GM06990 (cell line): Measurements from ENCODE around the gene PNPLA7.

ENCODE experiments used
- DNase-seq: peaks from one replicate; pipeline ENCODE4 v3.0.0-alpha.2; 2011; ENCODE audit not compliant: insufficient read length; ENCODE audit errors: extremely low read depth
- H3K27me3 ChIP-seq: replicated peaks from 2 replicates; pipeline ENCODE4 v1.6.0; 2011; ENCODE audit warnings: low read length; ENCODE audit not compliant: control insufficient read depth, insufficient read depth
- H3K36me3 ChIP-seq: 2 replicates; pipeline ENCODE4 v1.5.1; 2011; ENCODE audit warnings: low read length; ENCODE audit not compliant: control insufficient read depth, insufficient read depth
- H3K4me3 ChIP-seq: replicated peaks from 2 replicates; pipeline ENCODE4 v1.5.1; 2011; ENCODE audit warnings: low read depth, mild to moderate bottlenecking, control low read depth, low read length
- TF ChIP-seq, protein P1 (sequence below): IDR thresholded peaks from 2 replicates; pipeline ENCODE4 v1.5.1; 2011; ENCODE audit warnings: low read length, control low read depth, mild to moderate bottlenecking, inconsistent platforms; ENCODE audit not compliant: insufficient read depth, poor library complexity, severe bottlenecking

The PNPLA7 gene

GRCh38 chr9:137431416-137431931 is 118.7 kb downstream of the PNPLA7 start:
- peak; percentile 6 for DNase-seq
- H3K27me3 ChIP-seq = no peaks in the 10 kb centered on the region; the same call in 1 of the 2 replicates
- H3K36me3 ChIP-seq = no peaks in the 10 kb centered on the region
- TF ChIP-seq, protein P1, sequence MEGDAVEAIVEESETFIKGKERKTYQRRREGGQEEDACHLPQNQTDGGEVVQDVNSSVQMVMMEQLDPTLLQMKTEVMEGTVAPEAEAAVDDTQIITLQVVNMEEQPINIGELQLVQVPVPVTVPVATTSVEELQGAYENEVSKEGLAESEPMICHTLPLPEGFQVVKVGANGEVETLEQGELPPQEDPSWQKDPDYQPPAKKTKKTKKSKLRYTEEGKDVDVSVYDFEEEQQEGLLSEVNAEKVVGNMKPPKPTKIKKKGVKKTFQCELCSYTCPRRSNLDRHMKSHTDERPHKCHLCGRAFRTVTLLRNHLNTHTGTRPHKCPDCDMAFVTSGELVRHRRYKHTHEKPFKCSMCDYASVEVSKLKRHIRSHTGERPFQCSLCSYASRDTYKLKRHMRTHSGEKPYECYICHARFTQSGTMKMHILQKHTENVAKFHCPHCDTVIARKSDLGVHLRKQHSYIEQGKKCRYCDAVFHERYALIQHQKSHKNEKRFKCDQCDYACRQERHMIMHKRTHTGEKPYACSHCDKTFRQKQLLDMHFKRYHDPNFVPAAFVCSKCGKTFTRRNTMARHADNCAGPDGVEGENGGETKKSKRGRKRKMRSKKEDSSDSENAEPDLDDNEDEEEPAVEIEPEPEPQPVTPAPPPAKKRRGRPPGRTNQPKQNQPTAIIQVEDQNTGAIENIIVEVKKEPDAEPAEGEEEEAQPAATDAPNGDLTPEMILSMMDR = no peak
- no peak overlapping the region for H3K4me3 ChIP-seq

DNA sequence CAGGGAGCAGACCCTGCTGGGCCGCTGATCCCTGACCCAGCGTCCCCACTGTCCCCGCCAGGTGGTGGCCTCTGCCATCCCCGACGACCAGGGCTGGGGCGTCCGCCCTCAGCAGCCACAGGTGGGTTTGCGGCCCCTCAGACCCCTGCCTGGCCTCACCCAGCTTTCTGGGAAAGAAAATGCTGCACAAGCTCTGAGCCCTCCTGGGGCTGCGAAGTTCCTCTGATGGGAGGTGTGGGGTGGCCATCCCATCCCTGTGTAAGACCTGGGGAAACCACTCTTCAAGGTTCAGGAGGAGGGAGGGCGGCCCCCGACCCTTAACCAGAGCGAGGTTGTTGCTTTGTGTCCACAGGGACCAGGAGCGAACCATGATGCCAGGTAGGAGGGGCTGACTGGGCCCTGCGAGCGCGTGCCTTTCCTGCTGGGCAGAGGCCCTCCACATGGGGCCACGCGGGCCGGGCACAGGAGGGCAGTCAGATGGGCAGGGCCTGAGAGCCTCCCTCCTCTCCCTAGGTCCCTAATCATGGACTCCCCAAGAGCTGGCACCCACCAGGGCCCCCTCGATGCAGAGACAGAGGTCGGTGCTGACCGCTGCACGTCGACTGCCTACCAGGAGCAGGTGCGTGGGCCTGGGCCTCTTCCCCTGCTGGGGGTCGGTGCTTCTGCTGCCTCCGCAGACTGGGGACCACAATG is 119.3 kb downstream of the PNPLA7 start:
- TF ChIP-seq, protein P1 = no peak
- no peaks in the 10 kb centered on the region; the same call in 1 of the 2 replicates for H3K27me3 ChIP-seq
- DNase-seq = peak; percentile 14
- H3K36me3 ChIP-seq = no peaks in the 10 kb centered on the region
- no peak overlapping the region for H3K4me3 ChIP-seq

GRCh38 chr9:137429974-137430722 is 120.1 kb downstream of the PNPLA7 start:
- no peaks in the 10 kb centered on the region for H3K36me3 ChIP-seq
- TF ChIP-seq, protein P1 = no peak
- DNase-seq = peak; percentile 78
- H3K27me3 ChIP-seq = no peaks in the 10 kb centered on the region; the same call in 1 of the 2 replicates
- H3K4me3 ChIP-seq = peak overlapping the region; percentile 61

DNA sequence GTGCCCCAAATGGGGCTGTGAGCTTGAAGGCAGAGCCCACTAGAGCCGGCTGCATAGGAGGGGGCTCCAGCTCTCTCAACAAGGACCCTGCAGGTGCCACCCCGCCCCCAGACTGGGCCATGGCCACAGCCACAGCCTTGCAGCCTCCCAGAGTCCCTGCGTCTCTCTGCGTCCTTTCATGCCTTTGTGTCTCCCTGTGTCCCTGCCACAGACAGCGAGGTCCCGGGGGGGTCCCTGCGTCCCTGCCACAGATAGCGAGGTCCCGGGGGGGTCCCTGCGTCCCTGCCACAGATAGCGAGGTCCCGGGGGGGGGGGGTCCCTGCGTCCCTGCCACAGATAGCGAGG is 120.7 kb downstream of the PNPLA7 start:
- DNase-seq = no peak
- no peaks in the 10 kb centered on the region for H3K36me3 ChIP-seq
- H3K27me3 ChIP-seq = no peaks in the 10 kb centered on the region; the same call in 1 of the 2 replicates
- TF ChIP-seq, protein P1 = no peak
- H3K4me3 ChIP-seq = peak overlapping the region; percentile 61

GRCh38 chr9:137428841-137429545 is 121.2 kb downstream of the PNPLA7 start:
- TF ChIP-seq, protein P1 = no peak
- Histone ChIP-seq H3K4me3 (peak overlapping the region; percentile 61), H3K36me3 (no peaks in the 10 kb centered on the region), H3K27me3 (no peaks in the 10 kb centered on the region; the same call in 1 of the 2 replicates)
- DNase-seq = peak; percentile 17
